Measurements from ENCODE around the gene COL24A1. TPM values are rescaled to one million over a fixed set of nuclear protein-coding genes. Genes with fewer than 3 reads are reported as not detected.

Gene COL24A1
- total and polyA plus RNA-seq, 7 donors: 0.03 to 1.3 (median 0.13) TPM

GRCh38 chr1:86140281-86140880 is 16.2 kb downstream of the COL24A1 start:
- no peak for ATAC-seq

GRCh38 chr1:86138746-86139145 is 17.8 kb downstream of the COL24A1 start:
- TF ChIP-seq CTCF (IDR thresholded peaks at IDR 0.05): no peak
- intact Hi-C loops (cut with DNase I): no loop called here
- Histone ChIP-seq H3K36me3 (ENCODE audit: insufficient read depth in 1 of 2, low read depth in 1 of 2) (no peaks in the 10 kb centered on the region), H3K27ac (no peak overlapping the region), H3K9me3 (no peaks in the 10 kb centered on the region), H3K27me3 (ENCODE audit: insufficient read depth in 3 of 3, low read length in 2 of 3) (no peaks in the 10 kb centered on the region), H3K4me3 (no peak overlapping the region), H3K4me1 (no peaks in the 10 kb centered on the region)
- no peak for ATAC-seq
- DNase-seq: no peak
- 80 to 82% (median 80%) methylated on average over 3 of the region's 3 CpGs for WGBS, 3 donors

More at GRCh38 chr1:86140281-86140880, 16.2 kb downstream of the COL24A1 start:
- Histone ChIP-seq H3K4me1 (no peaks in the 10 kb centered on the region), H3K36me3 (ENCODE audit: insufficient read depth in 1 of 2, low read depth in 1 of 2) (no peaks in the 10 kb centered on the region), H3K27ac (no peak overlapping the region), H3K4me3 (no peak overlapping the region), H3K27me3 (ENCODE audit: insufficient read depth in 3 of 3, low read length in 2 of 3) (no peaks in the 10 kb centered on the region), H3K9me3 (no peaks in the 10 kb centered on the region)
- intact Hi-C loops (cut with DNase I): no loop called here
- TF ChIP-seq CTCF (IDR thresholded peaks at IDR 0.05): no peak
- 40 to 49% (median 47%) methylated on average over 3 of the region's 3 CpGs for WGBS, 3 donors
- DNase-seq: no peak

- Histone ChIP-seq H3K4me3 (no peak overlapping the region), H3K27ac (no peak overlapping the region), H3K4me1 (no peaks in the 10 kb centered on the region), H3K27me3 (ENCODE audit: insufficient read depth in 3 of 3, low read length in 2 of 3) (no peaks in the 10 kb centered on the region), H3K9me3 (no peaks in the 10 kb centered on the region), H3K36me3 (ENCODE audit: insufficient read depth in 1 of 2, low read depth in 1 of 2) (no peaks in the 10 kb centered on the region)
- 56 to 78% (median 59%) methylated on average over 1 of the region's 1 CpG for WGBS, 3 donors
- no peak for TF ChIP-seq CTCF (IDR thresholded peaks at IDR 0.05)
- intact Hi-C loops (cut with DNase I): no loop called here
- DNase-seq: no peak
- no peak for ATAC-seq
Measured at GRCh38 chr1:86137436-86137835, 19.1 kb downstream of the COL24A1 start.

GRCh38 chr1:86119214-86119764 is 37.3 kb downstream of the COL24A1 start:
- intact Hi-C loops (cut with DNase I): no loop called here
- Histone ChIP-seq H3K36me3 (ENCODE audit: insufficient read depth in 1 of 2, low read depth in 1 of 2) (no peaks in the 10 kb centered on the region), H3K27me3 (ENCODE audit: insufficient read depth in 3 of 3, low read length in 2 of 3) (no peaks in the 10 kb centered on the region), H3K27ac (no peak overlapping the region), H3K9me3 (no peaks in the 10 kb centered on the region), H3K4me3 (no peak overlapping the region), H3K4me1 (no peaks in the 10 kb centered on the region)
- no peak for DNase-seq
- WGBS, 3 donors: 90 to 93% (median 92%) methylated on average over 3 of the region's 3 CpGs
- TF ChIP-seq CTCF (IDR thresholded peaks at IDR 0.05): no peak
- ATAC-seq: no peak

All from psoas muscle (tissue), 8 donors.